H4 (cell line): ENCODE measurements around the gene HEATR1. TPM values are rescaled to one million over a fixed set of nuclear protein-coding genes. Genes with fewer than 3 reads are reported as not detected.
"Not testable (repeated sequence)": the region's sequence is repeated elsewhere in the genome, so short reads cannot be mapped to it uniquely, and the experiment has no call there.

Experiments
- DNase-seq: peaks from one replicate; pipeline ENCODE4 v3.0.0-alpha.2; 2015; ENCODE audit warnings: low spot score
- total RNA-seq: library from RNA; depleted of rRNA; stranded (reverse); fragments of >200 nt; shearing (Covaris generic); gene quantifications from 2 replicates; pipeline ENCODE4 v1.2.3, GENCODE V29; 2014; rRNA removed

The HEATR1 gene
- total RNA-seq = 27.5 and 30.9 TPM in 2 replicates

GRCh38 chr1:236603991-236604904 lies at the start of gene HEATR1:
HEATR1 (minus strand) TSS chr1:236604516; CDS start chr1:236604095, 421 bp downstream.
- DNase-seq = peak; percentile 94

- DNase-seq = no peak
These were observed 40.8 kb upstream of the HEATR1 start for GRCh38 chr1:236645016-236645680.

- no peak for DNase-seq
These were observed 38.4 kb upstream of the HEATR1 start for GRCh38 chr1:236642763-236643162.

GRCh38 chr1:236639686-236640085 lies 35.4 kb upstream of the HEATR1 start:
- no peak for DNase-seq

GRCh38 chr1:236638945-236639344 lies 34.6 kb upstream of the HEATR1 start:
- no peak for DNase-seq

GRCh38 chr1:236636017-236636416 lies 31.7 kb upstream of the HEATR1 start:
- DNase-seq = no peak

GRCh38 chr1:236627727-236628408 lies 23.6 kb upstream of the HEATR1 start:
- DNase-seq = no peak

- DNase-seq = peak; percentile 48
These were observed 19.3 kb upstream of the HEATR1 start for GRCh38 chr1:236623371-236624166.

GRCh38 chr1:236622407-236622806 lies 18.1 kb upstream of the HEATR1 start:
- no peak for DNase-seq

GRCh38 chr1:236619398-236619797 lies 15.1 kb upstream of the HEATR1 start:
- no peak for DNase-seq

- no peak for DNase-seq
These were observed 14.2 kb upstream of the HEATR1 start for GRCh38 chr1:236618507-236618906.

GRCh38 chr1:236615399-236616148 lies 11.3 kb upstream of the HEATR1 start:
- DNase-seq = no peak

- no peak for DNase-seq
These were observed 8.0 kb upstream of the HEATR1 start for GRCh38 chr1:236612349-236612748.

GRCh38 chr1:236608930-236609726 lies 4.8 kb upstream of the HEATR1 start:
- peak; percentile 44 for DNase-seq

GRCh38 chr1:236607597-236607996 lies 3.3 kb upstream of the HEATR1 start:
- DNase-seq = not testable (repeated sequence)

- no peak for DNase-seq
These were observed 840 bp upstream of the HEATR1 start for GRCh38 chr1:236604905-236605806.

GRCh38 chr1:236602171-236602570 lies 2.1 kb downstream of the HEATR1 start:
- no peak for DNase-seq

- no peak for DNase-seq
These were observed 13.7 kb downstream of the HEATR1 start for GRCh38 chr1:236590553-236591150.
